Osteoblast (primary cell): ENCODE measurements around the gene MGAM2. TPM values are rescaled to one million over a fixed set of nuclear protein-coding genes. Genes with fewer than 3 reads are reported as not detected.
A peak's percentile ranks its signal among the peaks of the same experiment; 100 is the strongest.

Experiments used
- DNase-seq: peaks from one replicate; pipeline ENCODE4 v3.0.0; 2011; ENCODE audit warnings: low spot score, mixed read lengths; ENCODE audit not compliant: insufficient read length; ENCODE audit errors: missing footprints
- H2AFZ ChIP-seq: 2 replicates; pipeline ENCODE4 v1.6.0; 2011; ENCODE audit warnings: mild to moderate bottlenecking, low read length
- H3K27ac ChIP-seq: 2 replicates; pipeline ENCODE4 v1.5.1; 2011; ENCODE audit warnings: mild to moderate bottlenecking, low read depth, low read length, moderate library complexity
- H3K27me3 ChIP-seq: 2 replicates; pipeline ENCODE4 v1.6.0; 2012; ENCODE audit warnings: mild to moderate bottlenecking, control low read depth, inconsistent platforms, low read length, moderate library complexity; ENCODE audit not compliant: insufficient read depth
- H3K36me3 ChIP-seq: 2 replicates; pipeline ENCODE4 v1.5.1; 2011; ENCODE audit warnings: mild to moderate bottlenecking, low read length, control low read depth, moderate library complexity; ENCODE audit not compliant: insufficient read depth
- H3K4me1 ChIP-seq: 2 replicates; pipeline ENCODE4 v1.5.1; 2011; ENCODE audit warnings: mild to moderate bottlenecking, low read length, control low read depth, moderate library complexity; ENCODE audit not compliant: insufficient read depth
- H3K4me2 ChIP-seq: 2 replicates; pipeline ENCODE4 v1.6.0; 2011; ENCODE audit warnings: mild to moderate bottlenecking, low read length; ENCODE audit not compliant: insufficient read depth
- H3K4me3 ChIP-seq: fragments of 200-600 bp; sonication (generic); 3 replicates; pipeline ENCODE4 v1.5.1; 2012; ENCODE audit warnings: mild to moderate bottlenecking, low read length, inconsistent platforms; ENCODE audit not compliant: insufficient read depth
- H3K79me2 ChIP-seq: 2 replicates; pipeline ENCODE4 v1.6.0; 2012; ENCODE audit warnings: mild to moderate bottlenecking, low read length, control low read depth, inconsistent platforms; ENCODE audit not compliant: insufficient read depth
- H3K9me3 ChIP-seq: 2 replicates; pipeline ENCODE4 v1.5.1; 2011; ENCODE audit warnings: low read depth, low read length, control low read depth
- H4K20me1 ChIP-seq: 2 replicates; pipeline ENCODE4 v1.6.0; 2012; ENCODE audit warnings: mild to moderate bottlenecking, low read length, control low read depth; ENCODE audit not compliant: insufficient read depth
- total RNA-seq: library from RNA; depleted of rRNA; stranded (reverse); fragments of >200 nt; gene quantifications from 2 replicates; pipeline ENCODE4 v1.2.3, GENCODE V29; 2012
- TF ChIP-seq, protein P1 (sequence below): IDR thresholded peaks from 2 replicates; pipeline ENCODE4 v1.5.1; 2011; ENCODE audit warnings: mild to moderate bottlenecking, low read depth, low read length, moderate library complexity; ENCODE audit errors: extremely low read depth

Gene MGAM2
- total RNA-seq, 1 donor: not detected

DNA sequence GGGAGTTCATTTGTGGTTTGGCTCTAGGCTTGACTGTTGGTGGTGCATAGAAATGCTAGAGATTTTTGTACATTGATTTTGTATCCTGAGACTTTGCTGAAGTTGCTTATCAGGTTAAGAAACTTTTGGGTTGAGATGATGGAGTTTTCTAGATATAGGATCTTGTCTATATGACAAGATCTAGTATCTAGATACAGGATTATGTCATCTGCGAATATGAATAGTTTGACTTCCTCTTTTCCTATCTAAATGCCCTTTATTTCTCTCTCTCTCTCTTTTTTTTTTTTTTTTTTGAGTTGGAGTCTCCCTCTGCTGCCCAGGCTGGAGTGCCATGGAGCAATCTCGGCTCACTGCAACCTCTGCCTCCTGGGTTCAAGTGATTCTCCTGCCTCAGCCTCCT is 62.9 kb downstream of the MGAM2 start:
- DNase-seq: no peak
- Histone ChIP-seq H2AFZ (no peak overlapping the region), H3K4me3 (no peak overlapping the region), H3K27me3 (no peaks in the 10 kb centered on the region), H3K36me3 (no peaks in the 10 kb centered on the region), H3K27ac (no peak overlapping the region), H3K4me2 (no peak overlapping the region), H3K4me1 (no peaks in the 10 kb centered on the region), H4K20me1 (no peaks in the 10 kb centered on the region), H3K9me3 (peaks cover 2% of the 10 kb centered on the region), H3K79me2 (no peaks in the 10 kb centered on the region)
- TF ChIP-seq, protein P1, sequence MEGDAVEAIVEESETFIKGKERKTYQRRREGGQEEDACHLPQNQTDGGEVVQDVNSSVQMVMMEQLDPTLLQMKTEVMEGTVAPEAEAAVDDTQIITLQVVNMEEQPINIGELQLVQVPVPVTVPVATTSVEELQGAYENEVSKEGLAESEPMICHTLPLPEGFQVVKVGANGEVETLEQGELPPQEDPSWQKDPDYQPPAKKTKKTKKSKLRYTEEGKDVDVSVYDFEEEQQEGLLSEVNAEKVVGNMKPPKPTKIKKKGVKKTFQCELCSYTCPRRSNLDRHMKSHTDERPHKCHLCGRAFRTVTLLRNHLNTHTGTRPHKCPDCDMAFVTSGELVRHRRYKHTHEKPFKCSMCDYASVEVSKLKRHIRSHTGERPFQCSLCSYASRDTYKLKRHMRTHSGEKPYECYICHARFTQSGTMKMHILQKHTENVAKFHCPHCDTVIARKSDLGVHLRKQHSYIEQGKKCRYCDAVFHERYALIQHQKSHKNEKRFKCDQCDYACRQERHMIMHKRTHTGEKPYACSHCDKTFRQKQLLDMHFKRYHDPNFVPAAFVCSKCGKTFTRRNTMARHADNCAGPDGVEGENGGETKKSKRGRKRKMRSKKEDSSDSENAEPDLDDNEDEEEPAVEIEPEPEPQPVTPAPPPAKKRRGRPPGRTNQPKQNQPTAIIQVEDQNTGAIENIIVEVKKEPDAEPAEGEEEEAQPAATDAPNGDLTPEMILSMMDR: no peak

DNA sequence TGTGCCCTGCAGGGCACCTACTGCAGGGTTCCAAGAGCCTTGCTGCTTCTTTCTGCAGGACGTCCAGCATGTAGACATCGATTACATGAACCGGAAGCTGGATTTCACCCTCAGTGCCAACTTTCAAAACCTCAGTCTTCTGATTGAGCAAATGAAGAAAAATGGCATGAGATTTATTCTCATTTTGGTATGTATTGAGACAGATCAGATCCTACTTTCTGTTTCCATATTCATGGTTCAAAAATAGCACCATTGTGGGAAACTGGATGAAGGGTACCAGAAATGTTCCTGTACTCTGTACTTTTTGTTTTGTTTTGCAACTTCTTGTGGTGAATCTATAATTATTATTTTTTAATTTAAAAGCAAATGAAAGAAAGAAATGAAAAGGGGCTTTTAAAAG is 64.1 kb downstream of the MGAM2 start:
- TF ChIP-seq, protein P1: no peak

DNA sequence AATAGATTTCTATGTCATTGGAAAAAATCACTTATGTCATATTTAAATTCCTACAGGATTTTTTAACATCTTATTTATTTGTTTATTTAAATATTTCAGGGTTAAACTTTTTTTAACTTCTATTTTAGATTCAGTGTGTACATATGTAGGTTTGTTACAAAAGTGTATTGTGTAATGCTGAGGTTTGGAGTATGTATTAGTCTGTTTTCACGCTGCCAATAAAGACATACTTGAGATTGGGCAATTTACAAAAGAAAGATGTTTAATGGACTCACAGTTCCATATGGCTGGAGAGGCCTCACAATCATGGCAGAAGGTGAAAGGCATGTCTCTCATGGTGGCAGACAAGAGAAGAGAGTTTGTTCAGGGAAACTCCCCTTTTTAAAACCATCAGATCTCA is 65.4 kb downstream of the MGAM2 start:
- H4K20me1 ChIP-seq: no peaks in the 10 kb centered on the region
- H3K36me3 ChIP-seq: no peaks in the 10 kb centered on the region
- H3K4me1 ChIP-seq: no peaks in the 10 kb centered on the region
- no peak overlapping the region for H3K4me3 ChIP-seq
- no peak overlapping the region for H2AFZ ChIP-seq
- TF ChIP-seq, protein P1: no peak
- peaks cover 2% of the 10 kb centered on the region for H3K9me3 ChIP-seq
- H3K79me2 ChIP-seq: no peaks in the 10 kb centered on the region
- peak; percentile 60 for DNase-seq
- H3K27me3 ChIP-seq: no peaks in the 10 kb centered on the region
- H3K4me2 ChIP-seq: no peak overlapping the region
- no peak overlapping the region for H3K27ac ChIP-seq

More for the DNA sequence above, 64.1 kb downstream of the MGAM2 start:
- Histone ChIP-seq H3K79me2 (no peaks in the 10 kb centered on the region), H3K4me2 (no peak overlapping the region), H4K20me1 (no peaks in the 10 kb centered on the region), H3K27ac (no peak overlapping the region), H3K4me3 (no peak overlapping the region), H3K9me3 (peaks cover 2% of the 10 kb centered on the region), H3K4me1 (no peaks in the 10 kb centered on the region), H3K36me3 (no peaks in the 10 kb centered on the region), H2AFZ (no peak overlapping the region), H3K27me3 (no peaks in the 10 kb centered on the region)
- DNase-seq: no peak

DNA sequence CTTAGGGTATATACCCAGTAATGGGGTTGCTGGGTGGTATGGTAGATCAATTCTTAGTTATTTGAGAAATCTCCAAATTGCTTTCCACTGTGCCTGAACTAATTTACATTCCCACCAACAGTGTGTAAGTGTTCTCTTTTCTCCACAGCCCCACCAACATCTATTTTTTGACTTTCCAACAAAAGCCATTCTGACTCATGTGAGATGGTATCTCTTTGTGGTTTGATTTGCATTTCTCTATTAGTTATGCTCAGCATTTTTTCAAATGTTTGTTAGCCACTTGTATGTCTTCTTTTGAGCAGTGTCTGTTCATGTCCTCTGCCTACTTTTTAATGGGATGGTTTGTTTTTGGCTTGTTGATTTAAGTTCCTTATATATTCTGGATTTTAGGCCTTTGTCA is 66.4 kb downstream of the MGAM2 start:
- Histone ChIP-seq H3K36me3 (no peaks in the 10 kb centered on the region), H3K4me3 (no peak overlapping the region), H3K9me3 (no peaks in the 10 kb centered on the region), H3K27me3 (no peaks in the 10 kb centered on the region), H3K79me2 (no peaks in the 10 kb centered on the region), H3K27ac (no peak overlapping the region), H3K4me1 (no peaks in the 10 kb centered on the region), H4K20me1 (no peaks in the 10 kb centered on the region), H2AFZ (no peak overlapping the region), H3K4me2 (no peak overlapping the region)
- TF ChIP-seq, protein P1: no peak
- no peak for DNase-seq
